DND-41 (cell line): Measurements from ENCODE around the gene BMF.

Experiments used
- ATAC-seq: fragments of 200-7000 bp; cut with Tn5 transposase; 3 replicates; pipeline ENCODE4 v1.9.1; 2021; ENCODE audit warnings: low read depth; ENCODE audit not compliant: insufficient read depth
- DNase-seq: peaks from one replicate; pipeline ENCODE4 v3.0.0-alpha.2; 2020
- H2AFZ ChIP-seq: 2 replicates; pipeline ENCODE4 v1.6.0; 2012; ENCODE audit warnings: low read depth, low read length
- H3K27ac ChIP-seq: 2 replicates; pipeline ENCODE4 v1.5.1; 2012; ENCODE audit warnings: low read length, inconsistent platforms
- H3K27me3 ChIP-seq: fragments of 200-600 bp; sonication (generic); 2 replicates; pipeline ENCODE4 v1.6.0; 2012; ENCODE audit warnings: low read length, mild to moderate bottlenecking, inconsistent platforms; ENCODE audit not compliant: insufficient read depth, poor library complexity
- H3K36me3 ChIP-seq: 2 replicates; pipeline ENCODE4 v1.5.1; 2012; ENCODE audit warnings: low read length, inconsistent platforms; ENCODE audit not compliant: insufficient read depth
- H3K4me1 ChIP-seq: 2 replicates; pipeline ENCODE4 v1.5.1; 2012; ENCODE audit warnings: mild to moderate bottlenecking, low read length; ENCODE audit not compliant: insufficient read depth
- H3K4me2 ChIP-seq: 2 replicates; pipeline ENCODE4 v1.6.0; 2012; ENCODE audit warnings: mild to moderate bottlenecking, moderate library complexity, low read length, inconsistent platforms; ENCODE audit not compliant: insufficient read depth
- H3K4me3 ChIP-seq, 2 experiments: fragments of 200-600 bp in 1 of 2; shearing (Covaris generic) in 1 of 2; 2 replicates each; pipeline ENCODE4 v1.5.1; 2012 to 2016; ENCODE audit warnings: inconsistent platforms in 2 of 2, low read length in 2 of 2, mild to moderate bottlenecking in 2 of 2, low read depth in 1 of 2, moderate library complexity in 1 of 2
- H3K79me2 ChIP-seq: 2 replicates; pipeline ENCODE4 v1.6.0; 2012; ENCODE audit warnings: low read length, inconsistent platforms; ENCODE audit not compliant: insufficient read depth
- H3K9ac ChIP-seq: 2 replicates; pipeline ENCODE4 v1.6.0; 2012; ENCODE audit warnings: low read depth, mild to moderate bottlenecking, inconsistent platforms, low read length, moderate library complexity
- H3K9me3 ChIP-seq: 2 replicates; pipeline ENCODE4 v1.5.1; 2012; ENCODE audit warnings: low read length, moderate library complexity, mild to moderate bottlenecking, inconsistent platforms; ENCODE audit not compliant: insufficient read depth, severe bottlenecking
- H4K20me1 ChIP-seq: 2 replicates; pipeline ENCODE4 v1.6.0; 2012; ENCODE audit warnings: low read length; ENCODE audit not compliant: insufficient read depth
- EZH2 ChIP-seq: IDR thresholded peaks from 3 replicates; pipeline ENCODE4 v1.6.1; 2012; ENCODE audit warnings: borderline replicate concordance, low read depth, mild to moderate bottlenecking, moderate library complexity, low read length, inconsistent platforms; ENCODE audit not compliant: severe bottlenecking
- TF ChIP-seq, protein P1 (sequence below): IDR thresholded peaks from 2 replicates; pipeline ENCODE4 v1.5.1; 2012; ENCODE audit warnings: borderline replicate concordance, low read length, moderate library complexity, mild to moderate bottlenecking; ENCODE audit not compliant: poor library complexity, severe bottlenecking; ENCODE audit errors: extremely low read depth

Gene BMF

DNA sequence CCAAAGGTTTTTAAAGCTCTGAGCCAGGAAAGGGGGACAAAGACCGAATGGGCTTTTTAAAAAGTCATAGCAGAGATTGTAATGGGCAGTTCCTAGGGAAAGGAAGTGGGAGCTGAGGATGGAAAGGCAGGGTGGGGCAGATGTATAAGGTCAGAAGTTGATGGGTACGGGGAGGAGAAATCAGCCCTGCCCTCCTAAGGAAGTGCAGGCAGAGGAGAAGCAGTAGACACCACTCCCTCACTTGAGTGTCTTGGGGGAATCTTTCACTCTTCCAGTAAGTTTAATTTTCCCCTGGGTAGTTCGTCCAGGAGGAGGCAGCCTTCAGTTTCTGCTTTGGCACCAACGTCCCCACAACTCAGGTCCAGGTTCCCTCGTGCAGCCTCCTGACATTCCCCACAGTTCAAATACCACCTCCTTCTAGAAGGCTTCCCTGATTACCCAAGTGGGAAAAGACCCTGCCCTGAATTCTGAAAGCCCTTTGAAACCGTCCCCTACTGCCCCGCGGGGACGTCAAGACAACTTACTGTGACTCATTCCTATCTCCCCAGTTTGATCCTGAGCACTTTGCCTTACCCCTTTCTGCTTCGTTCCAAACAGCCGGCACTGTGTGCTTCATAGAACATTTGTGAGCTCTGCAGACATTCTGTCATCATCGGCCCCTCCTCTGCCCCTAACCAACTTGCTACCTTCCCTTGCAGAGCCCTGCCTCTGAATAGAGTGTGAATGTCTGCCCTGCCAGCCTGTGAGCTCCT lies 55.4 kb downstream of the BMF start:
- peaks cover 11% of the 10 kb centered on the region for H3K79me2 ChIP-seq
- TF ChIP-seq, protein P1, sequence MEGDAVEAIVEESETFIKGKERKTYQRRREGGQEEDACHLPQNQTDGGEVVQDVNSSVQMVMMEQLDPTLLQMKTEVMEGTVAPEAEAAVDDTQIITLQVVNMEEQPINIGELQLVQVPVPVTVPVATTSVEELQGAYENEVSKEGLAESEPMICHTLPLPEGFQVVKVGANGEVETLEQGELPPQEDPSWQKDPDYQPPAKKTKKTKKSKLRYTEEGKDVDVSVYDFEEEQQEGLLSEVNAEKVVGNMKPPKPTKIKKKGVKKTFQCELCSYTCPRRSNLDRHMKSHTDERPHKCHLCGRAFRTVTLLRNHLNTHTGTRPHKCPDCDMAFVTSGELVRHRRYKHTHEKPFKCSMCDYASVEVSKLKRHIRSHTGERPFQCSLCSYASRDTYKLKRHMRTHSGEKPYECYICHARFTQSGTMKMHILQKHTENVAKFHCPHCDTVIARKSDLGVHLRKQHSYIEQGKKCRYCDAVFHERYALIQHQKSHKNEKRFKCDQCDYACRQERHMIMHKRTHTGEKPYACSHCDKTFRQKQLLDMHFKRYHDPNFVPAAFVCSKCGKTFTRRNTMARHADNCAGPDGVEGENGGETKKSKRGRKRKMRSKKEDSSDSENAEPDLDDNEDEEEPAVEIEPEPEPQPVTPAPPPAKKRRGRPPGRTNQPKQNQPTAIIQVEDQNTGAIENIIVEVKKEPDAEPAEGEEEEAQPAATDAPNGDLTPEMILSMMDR: peak; percentile 29
- no peak for TF ChIP-seq EZH2
- H3K36me3 ChIP-seq: peaks cover 3% of the 10 kb centered on the region; the same call in 1 of the 2 replicates
- peak overlapping the region; percentile 55 for H3K4me2 ChIP-seq
- H3K27me3 ChIP-seq: no peaks in the 10 kb centered on the region
- H3K9me3 ChIP-seq: no peaks in the 10 kb centered on the region
- H2AFZ ChIP-seq: 0 out of 2 replicates have a peak overlapping the region, but pooled peaks have one; percentile 41
- H3K4me1 ChIP-seq: peaks cover 85% of the 10 kb centered on the region
- H3K9ac ChIP-seq: peak overlapping the region; percentile 63
- no peaks in the 10 kb centered on the region for H4K20me1 ChIP-seq
- ATAC-seq (no peak), DNase-seq (peak; percentile 38)
- H3K4me3 ChIP-seq: peak overlapping the region in 1 of 2 experiments; percentile 45; a peak in 2 of 4 replicates
- H3K27ac ChIP-seq: peak overlapping the region; percentile 100

- peaks cover 3% of the 10 kb centered on the region; the same call in 1 of the 2 replicates for H3K36me3 ChIP-seq
- TF ChIP-seq EZH2: no peak
- TF ChIP-seq, protein P1: no peak
- ATAC-seq (no peak), DNase-seq (no peak)
- H3K4me3 ChIP-seq: no peak overlapping the region
- H3K27ac ChIP-seq: peak overlapping the region; percentile 100
- H4K20me1 ChIP-seq: no peaks in the 10 kb centered on the region
- peaks cover 11% of the 10 kb centered on the region for H3K79me2 ChIP-seq
- H2AFZ ChIP-seq: no peak overlapping the region
- H3K9ac ChIP-seq: 0 out of 2 replicates have a peak overlapping the region, but pooled peaks have one; percentile 63
- H3K9me3 ChIP-seq: no peaks in the 10 kb centered on the region
- peaks cover 89% of the 10 kb centered on the region for H3K4me1 ChIP-seq
- no peaks in the 10 kb centered on the region for H3K27me3 ChIP-seq
- H3K4me2 ChIP-seq: 0 out of 2 replicates have a peak overlapping the region, but pooled peaks have one; percentile 55
These were observed 56.1 kb downstream of the BMF start for GRCh38 chr15:40052604-40053003.

DNA sequence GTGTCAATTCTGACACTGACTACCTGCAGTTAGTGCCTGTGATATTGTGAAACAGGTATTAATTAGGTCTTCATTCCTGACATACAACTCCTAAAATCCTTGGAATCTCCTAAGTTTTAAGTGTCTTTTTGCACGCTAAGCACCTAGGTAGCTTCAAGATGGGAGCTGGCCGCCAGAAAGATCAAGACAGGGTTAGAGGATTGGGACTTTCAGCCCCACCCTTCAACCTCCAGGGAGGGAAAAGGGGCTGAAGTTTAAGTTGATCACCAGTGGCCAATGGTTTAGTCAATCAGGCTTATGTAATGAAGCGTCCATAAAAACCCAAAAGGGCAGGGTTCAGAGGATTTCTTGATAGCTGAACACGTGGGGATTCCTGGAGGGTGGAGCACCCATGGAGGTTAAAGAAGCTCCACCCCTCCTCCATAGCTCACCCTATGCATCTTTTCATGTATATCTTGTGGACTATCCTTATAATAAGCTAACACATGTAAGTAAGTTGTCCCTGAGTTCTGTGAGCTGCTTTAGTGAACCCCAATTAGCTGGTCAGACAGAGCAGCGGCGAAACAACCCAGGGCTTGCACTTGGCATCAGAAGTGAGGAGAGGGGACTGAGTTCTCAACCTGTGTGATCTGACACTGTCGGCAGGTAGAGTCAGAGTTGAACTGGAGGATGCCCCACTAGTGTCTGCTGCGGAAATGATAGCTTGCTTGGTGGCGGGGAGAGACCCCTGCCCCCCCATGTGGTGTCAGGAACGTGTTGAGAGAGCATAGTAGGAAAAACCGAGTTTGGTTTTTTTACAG lies 56.9 kb downstream of the BMF start:
- H3K9me3 ChIP-seq: no peaks in the 10 kb centered on the region
- H3K36me3 ChIP-seq: peaks cover 6% of the 10 kb centered on the region; the same call in 1 of the 2 replicates
- H2AFZ ChIP-seq: no peak overlapping the region
- no peaks in the 10 kb centered on the region for H4K20me1 ChIP-seq
- no peak overlapping the region for H3K9ac ChIP-seq
- no peak for ATAC-seq
- H3K79me2 ChIP-seq: peaks cover 11% of the 10 kb centered on the region
- H3K4me1 ChIP-seq: peaks cover 96% of the 10 kb centered on the region
- no peak for DNase-seq
- H3K4me3 ChIP-seq: no peak overlapping the region
- H3K27me3 ChIP-seq: no peaks in the 10 kb centered on the region
- H3K4me2 ChIP-seq: no peak overlapping the region
- TF ChIP-seq, protein P1: no peak
- no peak for TF ChIP-seq EZH2
- peak overlapping the region; percentile 100 for H3K27ac ChIP-seq
